GM19099 (cell line): ENCODE data around the gene TAS1R1.

Experiments
- POLR2A ChIP-seq: IDR thresholded peaks from 3 replicates; pipeline ENCODE4 v1.6.1; 2011; ENCODE audit warnings: low read depth; ENCODE audit not compliant: insufficient read length; ENCODE audit errors: extremely low read depth

Gene TAS1R1

DNA sequence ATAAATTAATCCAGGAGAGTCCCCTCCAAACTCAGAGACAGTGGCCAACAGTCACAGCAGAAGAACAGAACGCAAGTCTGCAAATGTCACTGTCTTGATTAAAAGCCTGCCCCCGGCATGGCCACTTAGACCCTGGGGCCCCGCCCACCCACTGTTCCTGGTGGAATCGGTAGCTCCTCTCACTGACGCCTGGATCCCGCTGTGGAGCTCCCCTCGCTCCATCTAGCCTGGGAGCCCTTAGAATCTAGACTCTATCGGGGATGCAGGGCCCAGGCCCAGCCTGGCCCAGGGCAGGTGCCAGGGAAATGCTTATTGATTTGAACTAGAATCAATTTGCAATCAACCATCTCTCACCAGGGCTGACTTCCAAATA, 42.2 kb upstream of the TAS1R1 start:
- TF ChIP-seq POLR2A, result no peak

- TF ChIP-seq POLR2A, result no peak
Observed at GRCh38 chr1:6513320-6513801, 41.7 kb upstream of the TAS1R1 start.

DNA sequence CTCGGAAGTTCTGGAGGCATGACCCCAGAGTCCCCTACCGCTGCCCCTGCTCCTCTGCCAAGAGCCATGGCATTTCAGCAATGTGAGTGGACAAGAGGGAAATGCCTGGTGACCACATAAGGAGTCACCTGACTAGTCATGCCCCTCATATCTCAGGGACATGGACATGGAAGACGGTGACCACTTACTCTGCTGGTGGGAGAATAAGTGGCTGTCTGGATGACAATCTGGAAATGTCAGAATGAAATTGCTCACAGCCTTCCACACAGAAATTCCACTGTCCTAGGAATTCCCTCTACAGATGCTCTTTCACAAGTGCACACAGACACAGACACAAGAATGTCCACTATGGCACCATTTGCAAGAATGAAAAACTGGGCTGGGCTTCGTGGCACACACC, 39.3 kb upstream of the TAS1R1 start:
- no peak for TF ChIP-seq POLR2A

DNA sequence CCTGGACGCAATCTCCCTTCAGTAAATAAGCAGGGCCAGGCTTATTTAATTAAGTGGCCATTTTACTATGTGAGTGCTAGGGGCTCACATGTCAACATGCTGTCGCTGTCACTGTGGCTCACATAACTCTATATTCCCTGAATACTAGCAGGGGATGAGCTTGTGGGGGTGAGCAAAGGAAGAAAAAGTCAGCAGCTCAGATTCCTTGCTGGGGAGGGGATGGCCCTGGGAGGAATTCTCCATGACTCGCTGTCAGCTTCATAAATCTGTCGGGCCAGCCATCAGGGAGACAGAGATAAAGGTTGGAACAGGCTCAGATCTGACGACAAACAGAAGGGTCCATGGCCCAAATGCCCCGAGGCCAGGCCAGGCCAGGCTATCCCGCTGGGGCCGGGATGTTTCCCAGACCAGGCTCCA, 37.7 kb upstream of the TAS1R1 start:
- no peak for TF ChIP-seq POLR2A

DNA sequence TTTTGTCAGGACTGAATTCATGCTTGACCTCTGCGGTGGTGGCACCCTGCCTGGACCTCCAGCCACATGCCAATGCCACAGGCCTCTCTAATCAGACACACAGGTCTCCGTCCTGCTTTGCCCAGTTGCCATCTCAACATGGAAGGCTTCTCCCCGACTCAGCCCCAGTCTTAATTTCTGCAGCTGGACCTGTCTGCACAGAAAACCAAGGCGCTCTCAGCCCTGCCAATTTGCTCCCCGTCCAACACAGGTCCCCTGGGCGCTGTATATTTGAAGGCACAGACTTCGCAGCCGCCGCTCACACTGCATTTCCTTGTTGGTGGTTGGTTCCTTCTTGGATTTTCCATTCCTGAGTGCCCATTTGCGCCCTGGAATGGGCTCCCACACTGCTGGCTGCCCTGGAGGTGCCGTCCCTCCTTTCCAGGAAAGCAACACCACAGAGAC, 35.6 kb upstream of the TAS1R1 start:
- TF ChIP-seq POLR2A, result no peak

DNA sequence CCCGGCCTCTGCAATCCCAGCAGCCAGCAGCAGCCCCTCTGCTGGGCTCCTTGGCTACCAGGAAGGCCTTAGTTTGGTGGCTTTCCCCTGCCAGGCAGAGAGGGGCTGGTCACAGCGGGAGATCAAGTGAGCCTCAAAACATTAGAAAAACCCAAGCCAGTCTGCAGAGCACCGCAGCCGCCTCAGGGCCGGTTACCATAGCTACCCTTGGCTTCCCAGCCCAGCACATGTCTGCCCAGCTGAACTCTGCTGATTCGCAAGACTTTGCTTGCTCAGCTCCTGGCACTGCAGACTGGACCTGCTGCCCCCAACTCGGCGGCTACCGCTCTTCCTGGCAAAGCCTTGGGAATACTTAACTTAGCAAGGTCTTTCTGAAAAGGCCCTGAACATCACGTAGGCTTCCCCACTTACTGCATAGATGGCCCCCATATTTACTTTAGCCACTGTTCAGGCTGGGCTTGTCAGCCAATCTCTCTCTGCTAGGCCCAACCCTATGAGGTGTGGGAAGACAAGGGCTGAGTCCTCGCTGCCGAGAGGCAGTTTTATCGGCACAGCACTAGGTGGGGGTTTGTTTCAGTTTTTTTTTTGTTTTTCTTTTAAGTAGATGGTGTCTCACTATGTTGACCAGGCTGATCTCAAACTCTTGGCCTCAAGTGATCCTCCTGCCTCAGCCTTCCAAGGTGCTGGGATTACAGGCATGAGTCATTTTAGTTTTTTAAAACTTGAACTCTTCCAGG, 35.0 kb upstream of the TAS1R1 start:
- TF ChIP-seq POLR2A, result no peak

- TF ChIP-seq POLR2A, result no peak
Observed at GRCh38 chr1:6521536-6521935, 33.6 kb upstream of the TAS1R1 start.

GRCh38 chr1:6523566-6523965, 31.5 kb upstream of the TAS1R1 start:
- TF ChIP-seq POLR2A, result no peak

- no peak for TF ChIP-seq POLR2A
Observed at GRCh38 chr1:6526316-6526715, 28.8 kb upstream of the TAS1R1 start.

- TF ChIP-seq POLR2A, result no peak
Observed at GRCh38 chr1:6528492-6528891, 26.6 kb upstream of the TAS1R1 start.

- no peak for TF ChIP-seq POLR2A
Observed at GRCh38 chr1:6530504-6531160, 24.5 kb upstream of the TAS1R1 start.

DNA sequence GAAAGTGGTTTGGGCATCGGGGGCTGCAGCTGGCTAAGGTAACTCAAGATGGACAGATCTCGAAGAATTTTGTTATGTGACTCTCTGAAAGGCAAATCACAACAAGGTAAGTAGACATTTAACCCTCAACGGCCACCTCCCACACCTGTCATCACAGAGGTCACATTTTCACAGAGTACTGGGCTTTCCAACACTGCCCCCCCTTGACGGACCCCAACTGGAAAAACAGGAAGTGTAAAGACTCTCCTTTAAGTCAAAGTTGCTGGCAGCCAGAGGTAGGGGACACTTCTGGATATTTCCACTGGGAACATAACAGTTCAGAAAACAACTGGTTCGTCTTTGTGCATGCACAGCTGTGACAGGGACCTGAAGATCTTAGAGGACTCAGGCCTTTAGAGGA, 23.1 kb upstream of the TAS1R1 start:
- no peak for TF ChIP-seq POLR2A

DNA sequence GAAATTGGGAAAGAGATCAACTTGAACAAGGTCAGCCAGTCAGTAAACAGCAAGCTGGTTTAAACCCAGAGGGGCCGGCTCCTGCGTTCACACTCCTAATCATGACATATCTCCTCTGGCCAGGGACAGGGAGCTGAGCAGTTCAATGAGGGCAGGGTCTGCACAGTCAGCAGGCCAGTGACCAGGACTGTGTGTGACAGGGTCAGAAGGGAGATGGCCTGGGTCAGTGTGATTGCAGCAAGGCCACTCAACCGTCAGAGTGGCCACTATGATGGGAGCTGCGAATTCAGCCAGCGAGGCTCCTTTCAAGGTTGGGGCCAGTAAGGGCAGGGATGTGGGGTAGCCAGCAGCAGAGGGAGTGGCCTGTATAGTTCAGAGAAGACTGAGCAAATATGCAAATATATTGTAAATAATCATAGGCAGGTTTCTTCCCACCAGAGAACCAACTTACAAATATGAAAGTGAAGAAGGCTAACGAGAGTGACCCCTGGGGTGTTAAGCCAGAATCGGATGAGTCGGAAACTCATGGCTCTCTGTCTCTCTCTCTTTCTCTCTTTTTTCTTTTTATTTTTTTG, 20.8 kb upstream of the TAS1R1 start:
- TF ChIP-seq POLR2A, result no peak

DNA sequence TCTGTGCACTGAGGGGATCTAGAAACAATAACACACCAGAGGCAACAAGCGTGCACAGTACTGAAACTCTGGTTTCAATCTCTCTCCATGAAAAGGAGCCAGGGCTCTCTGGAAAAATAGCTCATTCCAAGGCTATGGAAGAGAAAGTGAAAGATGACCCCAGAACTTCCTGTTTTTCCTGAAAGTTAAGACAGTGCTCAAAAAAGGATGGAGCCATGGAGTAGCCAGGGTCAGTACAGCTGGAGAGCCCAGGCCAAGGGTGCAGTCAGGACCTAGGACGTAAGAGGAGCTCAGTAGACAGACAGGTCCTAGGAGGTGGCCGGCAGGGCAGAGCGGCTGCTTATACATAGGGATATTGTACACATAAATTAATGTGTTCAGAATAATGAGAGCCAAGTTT, 19.9 kb upstream of the TAS1R1 start:
- TF ChIP-seq POLR2A, result no peak

DNA sequence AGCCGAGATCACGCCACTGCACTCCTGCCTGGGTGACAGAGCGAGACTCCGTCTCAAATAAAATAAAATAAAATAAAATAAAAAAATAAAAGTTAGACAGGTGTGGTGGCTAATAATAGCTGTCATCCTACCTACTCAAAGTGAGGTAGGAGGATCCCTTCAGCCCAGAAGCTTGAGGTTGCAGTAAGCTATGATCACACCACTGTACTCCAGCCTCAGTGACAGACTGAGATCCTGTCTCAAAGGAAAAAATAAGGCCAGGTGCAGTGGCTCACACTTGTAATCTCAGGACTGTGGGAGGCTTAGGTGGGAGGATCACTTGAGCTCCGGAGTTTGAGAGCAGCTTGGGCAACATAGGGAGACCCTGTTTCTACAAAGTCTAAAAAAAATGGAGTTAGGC, 18.8 kb upstream of the TAS1R1 start:
- TF ChIP-seq POLR2A, result no peak

DNA sequence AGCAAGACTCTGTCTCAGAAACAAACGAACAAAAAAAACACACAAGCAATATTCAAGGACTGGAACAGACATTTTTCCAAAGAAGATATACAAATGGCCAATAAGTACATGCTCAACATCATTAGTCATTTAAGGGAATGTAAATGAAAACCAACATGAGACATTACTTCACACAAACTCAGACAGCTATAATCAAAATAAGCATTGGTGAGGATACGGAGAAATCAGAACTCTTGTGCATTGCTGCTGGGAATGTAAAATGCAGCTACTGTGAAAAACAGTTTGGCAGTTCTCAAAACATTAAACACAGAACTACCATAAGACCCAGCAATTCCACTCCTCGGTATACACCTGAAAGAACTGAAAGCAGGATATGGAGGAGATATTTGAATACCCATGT, 16.2 kb upstream of the TAS1R1 start:
- no peak for TF ChIP-seq POLR2A
